Smooth muscle cell (in vitro differentiated cells): ENCODE data around the gene ACAP3. TPM values are rescaled to one million over a fixed set of nuclear protein-coding genes. Genes with fewer than 3 reads are reported as not detected.

Source experiments
- DNase-seq: peaks from one replicate; lab custom pipeline; 2025; ENCODE audit not compliant: unreplicated experiment; lab: John Stamatoyannopoulos, UW
- H2AFZ ChIP-seq: fragments of 200-600 bp; sonication (generic); 2 replicates; pipeline ENCODE4 v1.6.0; 2016; ENCODE audit warnings: antibody characterized with exemption, low read depth, mild to moderate bottlenecking
- H3F3A ChIP-seq: fragments of 200-600 bp; sonication (generic); 2 replicates; pipeline ENCODE4 v1.6.0; 2017; ENCODE audit warnings: antibody characterized with exemption, low read depth
- H3K27ac ChIP-seq: fragments of 200-600 bp; sonication (generic); 2 replicates; pipeline ENCODE4 v1.5.1; 2016; ENCODE audit warnings: low read depth, mild to moderate bottlenecking
- H3K27me3 ChIP-seq: fragments of 200-600 bp; sonication (generic); 2 replicates; pipeline ENCODE4 v1.6.1; 2016; ENCODE audit warnings: low read depth, mild to moderate bottlenecking
- H3K36me3 ChIP-seq: fragments of 200-600 bp; sonication (generic); 2 replicates; pipeline ENCODE4 v1.5.1; 2016; ENCODE audit warnings: low read depth
- H3K4me1 ChIP-seq: fragments of 200-600 bp; sonication (generic); 2 replicates; pipeline ENCODE4 v1.5.1; 2016; ENCODE audit warnings: low read depth
- H3K4me2 ChIP-seq: fragments of 200-600 bp; sonication (generic); 2 replicates; pipeline ENCODE4 v1.6.0; 2016; ENCODE audit warnings: mild to moderate bottlenecking
- H3K4me3 ChIP-seq: fragments of 200-600 bp; sonication (generic); 2 replicates; pipeline ENCODE4 v1.5.1; 2016; ENCODE audit warnings: mild to moderate bottlenecking
- H3K79me2 ChIP-seq: fragments of 200-600 bp; sonication (generic); 2 replicates; pipeline ENCODE4 v1.6.0; 2016; ENCODE audit warnings: low read depth, mild to moderate bottlenecking
- H3K9ac ChIP-seq: fragments of 200-600 bp; sonication (generic); 2 replicates; pipeline ENCODE4 v1.6.0; 2016; ENCODE audit warnings: low read depth
- H3K9me3 ChIP-seq: fragments of 200-600 bp; sonication (generic); replicated peaks from 2 replicates; pipeline ENCODE4 v1.5.1; 2016; ENCODE audit warnings: low read depth
- H4K20me1 ChIP-seq: fragments of 200-600 bp; sonication (generic); 2 replicates; pipeline ENCODE4 v1.6.0; 2016; ENCODE audit warnings: low read depth
- WGBS: methylation state at CpG from one replicate; pipeline ENCODE4 v1.1.7; 2016; ENCODE audit warnings: low lambda C conversion rate; 5-methylcytosine and 5-hydroxymethylcytosine counted together
- polyA plus RNA-seq: library from polyadenylated mRNA; unstranded; fragments of >200 nt; fragmentation: Nextera tagmentation; extraction: Ambion mirVana; gene quantifications from 2 replicates; pipeline ENCODE4 v1.2.1, GENCODE V29; 2016
- total RNA-seq: library from RNA; depleted of rRNA; stranded (reverse); fragments of >200 nt; gene quantifications from 2 replicates; pipeline ENCODE4 v1.2.3, GENCODE V29; 2014
- TF ChIP-seq, protein P1 (sequence below): fragments of 200-600 bp; sonication (generic); IDR thresholded peaks from 2 replicates; pipeline ENCODE4 v1.5.1; 2017; ENCODE audit warnings: borderline replicate concordance, mild to moderate bottlenecking, antibody characterized with exemption; ENCODE audit not compliant: insufficient read depth, poor library complexity, severe bottlenecking

ACAP3 gene
- total and polyA plus RNA-seq, 2 experiments from 2014 or later = 29.9 to 63.9 TPM

DNA sequence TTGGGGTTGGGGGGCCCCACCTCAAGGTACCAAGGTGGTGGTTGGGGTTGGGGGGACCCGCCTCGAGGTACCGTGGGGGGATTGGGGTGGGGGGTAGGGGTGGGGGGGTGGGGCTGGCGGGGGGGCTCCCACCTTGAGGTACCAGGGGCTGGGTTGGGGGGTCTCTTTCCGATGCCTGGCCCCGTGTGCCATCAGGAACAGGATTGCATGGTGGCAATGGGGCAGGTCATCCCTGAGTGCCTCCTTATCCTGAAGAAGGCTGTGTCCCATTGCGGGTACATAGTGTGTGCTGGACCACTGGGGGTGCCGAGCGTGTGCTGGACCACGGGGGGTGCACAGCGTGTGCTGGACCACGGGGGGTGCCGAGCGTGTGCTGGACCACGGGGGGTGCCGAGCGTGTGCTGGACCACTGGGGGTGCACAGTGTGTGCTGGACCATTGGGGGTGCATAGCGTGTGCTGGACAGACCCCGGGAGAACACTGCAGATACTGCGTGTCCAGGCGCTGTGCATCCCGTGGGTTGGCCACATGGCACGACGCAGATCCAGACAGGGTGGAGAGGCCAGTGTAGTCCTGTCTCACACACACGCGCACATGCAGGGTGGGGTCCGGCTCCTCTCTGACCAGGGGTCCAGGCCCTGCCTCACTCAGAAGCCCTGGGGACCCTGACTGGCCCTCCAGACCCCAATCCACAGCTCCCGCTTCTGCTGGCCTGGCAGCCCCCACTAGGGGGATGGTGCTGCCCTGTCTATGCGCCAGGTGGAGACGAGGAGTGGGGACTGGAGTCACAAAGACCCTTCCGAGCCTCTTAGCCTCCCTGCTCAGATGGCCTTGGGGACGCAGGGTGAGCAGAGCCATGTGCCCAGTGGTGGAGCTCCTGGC lies 23.3 kb downstream of the ACAP3 start:
- H3K4me3 ChIP-seq = no peak overlapping the region
- no peak overlapping the region for H3K27ac ChIP-seq
- no peaks in the 10 kb centered on the region for H3K9me3 ChIP-seq
- whole genome bisulfite sequencing = 96% methylated on average over 28 of the region's 32 CpGs
- H3K9ac ChIP-seq = no peak overlapping the region
- H3K36me3 ChIP-seq = no peaks in the 10 kb centered on the region
- DNase-seq = no peak
- no peaks in the 10 kb centered on the region for H3F3A ChIP-seq
- no peaks in the 10 kb centered on the region for H3K27me3 ChIP-seq
- no peak overlapping the region for H2AFZ ChIP-seq
- no peaks in the 10 kb centered on the region for H3K4me1 ChIP-seq
- no peaks in the 10 kb centered on the region for H4K20me1 ChIP-seq
- TF ChIP-seq, protein P1, sequence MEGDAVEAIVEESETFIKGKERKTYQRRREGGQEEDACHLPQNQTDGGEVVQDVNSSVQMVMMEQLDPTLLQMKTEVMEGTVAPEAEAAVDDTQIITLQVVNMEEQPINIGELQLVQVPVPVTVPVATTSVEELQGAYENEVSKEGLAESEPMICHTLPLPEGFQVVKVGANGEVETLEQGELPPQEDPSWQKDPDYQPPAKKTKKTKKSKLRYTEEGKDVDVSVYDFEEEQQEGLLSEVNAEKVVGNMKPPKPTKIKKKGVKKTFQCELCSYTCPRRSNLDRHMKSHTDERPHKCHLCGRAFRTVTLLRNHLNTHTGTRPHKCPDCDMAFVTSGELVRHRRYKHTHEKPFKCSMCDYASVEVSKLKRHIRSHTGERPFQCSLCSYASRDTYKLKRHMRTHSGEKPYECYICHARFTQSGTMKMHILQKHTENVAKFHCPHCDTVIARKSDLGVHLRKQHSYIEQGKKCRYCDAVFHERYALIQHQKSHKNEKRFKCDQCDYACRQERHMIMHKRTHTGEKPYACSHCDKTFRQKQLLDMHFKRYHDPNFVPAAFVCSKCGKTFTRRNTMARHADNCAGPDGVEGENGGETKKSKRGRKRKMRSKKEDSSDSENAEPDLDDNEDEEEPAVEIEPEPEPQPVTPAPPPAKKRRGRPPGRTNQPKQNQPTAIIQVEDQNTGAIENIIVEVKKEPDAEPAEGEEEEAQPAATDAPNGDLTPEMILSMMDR = no peak
- no peaks in the 10 kb centered on the region for H3K79me2 ChIP-seq
- no peak overlapping the region for H3K4me2 ChIP-seq

DNA sequence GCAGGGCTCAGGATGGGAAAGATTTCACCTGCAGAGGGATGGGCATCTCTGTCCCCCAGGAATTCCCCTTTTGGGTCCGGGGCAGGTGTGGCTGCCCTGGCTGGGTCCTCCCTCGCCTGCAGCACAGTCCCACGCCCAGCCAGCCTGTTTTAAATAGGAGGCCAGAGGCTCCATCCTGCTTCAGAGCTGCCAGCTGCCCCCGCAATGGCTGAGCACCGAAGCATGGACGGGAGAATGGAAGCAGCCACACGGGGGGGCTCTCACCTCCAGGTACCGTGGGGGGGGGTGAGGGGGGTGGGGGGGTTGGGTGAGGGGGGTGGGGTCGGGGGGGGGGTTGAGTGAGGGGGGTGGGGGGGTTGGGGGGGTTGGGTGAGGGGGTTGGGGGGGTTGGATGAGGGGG lies 23.9 kb downstream of the ACAP3 start:
- no peak for DNase-seq
- 57% methylated on average over 8 of the region's 9 CpGs for WGBS
- Histone ChIP-seq H3F3A (no peaks in the 10 kb centered on the region), H3K9me3 (no peaks in the 10 kb centered on the region), H3K36me3 (no peaks in the 10 kb centered on the region), H3K4me2 (no peak overlapping the region), H3K4me3 (no peak overlapping the region), H3K9ac (no peak overlapping the region), H4K20me1 (no peaks in the 10 kb centered on the region), H3K27ac (no peak overlapping the region), H3K79me2 (no peaks in the 10 kb centered on the region), H2AFZ (no peak overlapping the region), H3K4me1 (no peaks in the 10 kb centered on the region), H3K27me3 (no peaks in the 10 kb centered on the region)
- TF ChIP-seq, protein P1 = no peak

DNA sequence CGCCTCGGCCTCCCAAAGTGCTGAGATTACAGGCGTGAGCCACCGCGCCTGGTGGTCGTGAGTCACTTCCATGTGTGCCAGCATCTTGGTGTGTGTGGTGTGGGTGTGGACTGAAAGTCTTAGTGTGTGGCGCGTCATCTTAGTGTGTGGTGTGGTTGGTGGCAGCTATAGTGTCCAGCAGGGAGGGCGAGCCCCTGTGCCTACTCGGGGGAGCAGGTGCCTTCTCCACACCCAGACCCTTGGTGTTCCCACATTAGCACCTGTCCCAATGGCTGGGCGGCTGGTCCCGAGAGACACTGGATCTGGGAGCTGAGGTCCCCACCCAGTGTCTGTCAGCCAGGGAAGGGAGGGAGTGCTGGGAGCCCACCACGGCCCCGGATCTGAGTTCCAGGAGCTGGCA lies 24.7 kb downstream of the ACAP3 start:
- Histone ChIP-seq H4K20me1 (no peaks in the 10 kb centered on the region), H3K36me3 (no peaks in the 10 kb centered on the region), H3K79me2 (no peaks in the 10 kb centered on the region), H3K9me3 (no peaks in the 10 kb centered on the region), H3K9ac (no peak overlapping the region), H3K4me3 (no peak overlapping the region), H3K27me3 (no peaks in the 10 kb centered on the region), H2AFZ (no peak overlapping the region), H3K4me2 (no peak overlapping the region), H3K27ac (no peak overlapping the region), H3K4me1 (no peaks in the 10 kb centered on the region), H3F3A (no peaks in the 10 kb centered on the region)
- 91% methylated on average over 14 of the region's 14 CpGs for WGBS
- TF ChIP-seq, protein P1 = no peak
- DNase-seq = no peak
